GM12801 (cell line): ENCODE data around the gene RPP40.

ENCODE experiments used
- TF ChIP-seq, protein P1 (sequence below): IDR thresholded peaks from one replicate; pipeline ENCODE4 v1.5.1; 2011; ENCODE audit warnings: control low read depth; ENCODE audit not compliant: insufficient read length; ENCODE audit errors: extremely low read depth

The RPP40 gene

DNA sequence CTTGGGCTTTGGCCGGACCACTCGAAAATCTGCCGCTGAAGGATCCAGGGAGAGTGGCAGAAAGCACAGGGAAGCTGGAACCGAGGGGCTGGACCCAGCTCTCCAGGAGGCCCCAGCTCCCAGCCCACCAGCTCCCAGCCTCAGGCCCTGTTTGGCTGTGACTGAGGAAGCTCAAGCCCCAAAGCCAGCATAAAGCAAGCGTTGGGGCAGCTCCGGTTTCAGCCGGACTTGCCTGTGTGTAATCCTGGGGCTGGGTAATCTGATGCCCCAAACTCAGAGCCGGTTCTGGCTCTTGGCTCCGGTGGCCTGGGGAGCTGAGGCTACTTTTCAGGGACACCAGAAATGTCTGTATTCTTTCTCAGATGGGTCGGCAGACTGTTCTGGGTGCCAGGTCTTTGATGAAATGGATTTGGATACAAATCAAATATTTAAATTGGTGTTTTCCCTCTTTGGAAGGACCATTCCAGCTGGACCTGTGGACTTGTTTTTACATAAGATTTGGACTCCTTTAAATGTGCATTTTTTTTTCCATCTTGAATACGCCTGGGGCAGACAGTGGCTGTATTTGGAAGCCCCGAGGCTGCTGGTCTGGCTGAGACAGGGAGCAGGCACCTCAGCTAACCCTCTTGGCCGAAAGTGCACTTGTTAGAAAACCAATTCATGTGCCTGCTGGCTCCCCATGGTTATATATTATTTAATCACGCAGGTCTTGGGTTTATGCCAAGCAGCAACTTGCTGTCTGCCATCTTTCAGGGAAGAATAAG, 29.7 kb downstream of the RPP40 start:
- TF ChIP-seq, protein P1, sequence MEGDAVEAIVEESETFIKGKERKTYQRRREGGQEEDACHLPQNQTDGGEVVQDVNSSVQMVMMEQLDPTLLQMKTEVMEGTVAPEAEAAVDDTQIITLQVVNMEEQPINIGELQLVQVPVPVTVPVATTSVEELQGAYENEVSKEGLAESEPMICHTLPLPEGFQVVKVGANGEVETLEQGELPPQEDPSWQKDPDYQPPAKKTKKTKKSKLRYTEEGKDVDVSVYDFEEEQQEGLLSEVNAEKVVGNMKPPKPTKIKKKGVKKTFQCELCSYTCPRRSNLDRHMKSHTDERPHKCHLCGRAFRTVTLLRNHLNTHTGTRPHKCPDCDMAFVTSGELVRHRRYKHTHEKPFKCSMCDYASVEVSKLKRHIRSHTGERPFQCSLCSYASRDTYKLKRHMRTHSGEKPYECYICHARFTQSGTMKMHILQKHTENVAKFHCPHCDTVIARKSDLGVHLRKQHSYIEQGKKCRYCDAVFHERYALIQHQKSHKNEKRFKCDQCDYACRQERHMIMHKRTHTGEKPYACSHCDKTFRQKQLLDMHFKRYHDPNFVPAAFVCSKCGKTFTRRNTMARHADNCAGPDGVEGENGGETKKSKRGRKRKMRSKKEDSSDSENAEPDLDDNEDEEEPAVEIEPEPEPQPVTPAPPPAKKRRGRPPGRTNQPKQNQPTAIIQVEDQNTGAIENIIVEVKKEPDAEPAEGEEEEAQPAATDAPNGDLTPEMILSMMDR, result no peak

DNA sequence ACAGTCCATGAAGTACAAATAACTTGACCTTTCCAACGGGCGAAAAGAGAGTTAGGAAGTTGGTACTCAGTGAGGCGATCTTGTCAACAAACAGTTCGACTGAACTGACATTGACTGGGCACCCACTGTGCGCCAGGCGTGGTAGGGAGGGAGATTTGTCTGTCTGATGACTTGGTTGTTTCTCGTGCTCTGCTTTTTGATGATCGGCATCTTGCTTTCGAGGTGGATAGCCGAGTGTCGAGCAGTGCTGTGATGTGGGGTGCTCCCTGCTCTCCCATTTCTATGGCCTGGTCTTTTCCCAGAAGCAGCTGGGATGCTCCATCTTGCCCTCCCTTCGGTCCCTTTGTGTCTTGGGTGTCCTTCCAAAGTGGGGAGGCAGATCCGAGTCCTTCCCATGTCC, 30.4 kb downstream of the RPP40 start:
- TF ChIP-seq, protein P1, result no peak

DNA sequence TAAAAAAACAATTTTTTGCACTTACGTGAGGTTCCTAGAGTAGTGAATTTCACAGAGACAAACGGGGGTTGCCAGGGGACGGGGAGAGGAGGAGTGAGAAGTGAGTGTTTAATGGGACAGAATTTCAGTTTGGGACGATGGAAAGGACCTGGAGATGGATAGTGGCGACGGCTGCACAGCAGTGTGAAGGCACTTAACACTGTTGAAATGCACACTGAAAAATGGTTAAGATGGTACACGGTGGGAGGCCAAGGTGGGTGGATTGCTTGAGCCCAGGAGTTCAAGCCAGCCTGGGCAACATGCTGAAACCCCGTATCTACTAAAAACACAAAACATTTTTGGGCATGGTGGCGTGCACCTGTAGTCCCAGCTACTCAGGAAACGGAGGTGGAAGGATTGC, 31.4 kb downstream of the RPP40 start:
- TF ChIP-seq, protein P1, result no peak

DNA sequence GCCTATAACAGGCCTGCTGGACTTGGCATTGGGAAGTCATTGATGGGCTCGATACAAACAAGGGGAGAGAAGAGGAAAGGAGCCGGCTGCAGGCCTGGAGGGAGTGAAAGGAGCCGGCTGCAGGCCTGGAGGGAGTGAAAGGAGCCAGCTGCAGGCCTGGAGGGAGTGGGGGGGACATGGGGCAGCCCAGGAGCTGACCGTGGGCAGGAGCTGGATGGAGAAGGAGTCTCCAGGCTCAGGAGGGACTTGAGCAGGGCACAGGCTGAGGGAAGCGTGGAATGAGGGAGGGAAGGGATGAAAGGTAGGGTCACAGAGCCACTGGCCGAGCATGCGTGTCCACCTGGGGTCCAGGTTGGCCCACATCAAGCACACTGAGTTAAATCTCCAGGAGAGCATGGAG, 32.0 kb downstream of the RPP40 start:
- TF ChIP-seq, protein P1, result no peak

DNA sequence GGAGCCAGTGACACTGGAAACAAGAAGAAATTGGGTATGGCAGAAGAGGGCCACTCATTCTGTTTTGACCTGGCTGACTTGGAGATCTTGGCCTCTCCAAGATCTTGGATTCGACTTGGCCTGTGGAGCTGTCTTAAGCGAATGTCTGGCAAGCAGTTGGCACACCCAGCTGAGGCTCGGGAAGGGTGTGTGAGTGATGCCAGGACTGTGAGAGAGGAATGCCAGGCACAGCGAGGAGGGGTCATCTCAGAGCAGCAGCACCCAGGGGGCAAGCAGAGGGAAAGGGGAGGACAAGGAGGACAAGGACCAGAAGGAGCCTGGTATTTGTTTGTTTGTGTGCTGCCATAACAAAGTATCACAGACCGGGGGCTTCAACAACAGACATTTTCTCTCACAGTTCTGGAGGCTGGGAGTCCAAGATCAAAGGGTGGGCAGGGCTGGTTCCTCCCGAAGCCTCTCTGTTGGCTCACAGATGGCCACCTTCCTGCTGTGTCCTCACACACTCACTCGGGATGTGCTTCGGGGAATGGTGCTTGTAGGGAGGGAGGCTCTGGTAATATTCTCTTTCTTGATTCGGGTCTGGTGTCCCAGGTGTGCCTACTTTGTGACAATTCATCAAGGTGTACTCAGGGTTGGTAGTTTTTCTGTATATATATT, 33.0 kb downstream of the RPP40 start:
- TF ChIP-seq, protein P1, result no peak

DNA sequence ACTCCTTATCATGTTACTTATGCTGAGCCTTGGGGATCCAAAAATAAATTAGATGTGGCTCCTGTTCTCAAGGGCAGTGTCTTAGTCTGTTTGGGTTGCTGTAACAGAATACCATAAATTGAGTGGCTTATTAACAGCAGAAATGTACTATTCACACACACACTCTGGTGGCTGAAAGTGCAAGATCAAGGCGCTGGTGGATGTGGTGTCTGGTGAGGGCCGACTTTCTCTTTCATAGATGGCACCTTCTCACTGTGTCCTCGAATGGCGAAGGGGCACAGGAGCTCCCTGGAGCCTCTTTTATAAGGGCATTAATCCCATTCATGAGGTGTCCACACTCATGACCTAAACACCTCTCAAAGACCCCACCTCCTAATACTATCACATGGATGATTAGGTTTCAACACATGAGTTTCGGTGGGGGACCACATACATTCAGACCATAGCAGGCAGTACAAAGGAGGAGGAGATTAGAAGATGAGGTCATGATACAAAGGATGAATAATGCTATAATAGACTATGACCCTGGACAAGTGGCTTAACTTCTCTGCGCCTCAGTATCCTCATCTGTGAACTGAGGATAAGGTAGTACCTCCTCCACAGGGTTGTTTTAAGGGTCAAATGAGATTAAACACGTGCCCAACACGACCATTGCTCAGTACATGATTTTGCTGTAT, 34.1 kb downstream of the RPP40 start:
- TF ChIP-seq, protein P1, result no peak

DNA sequence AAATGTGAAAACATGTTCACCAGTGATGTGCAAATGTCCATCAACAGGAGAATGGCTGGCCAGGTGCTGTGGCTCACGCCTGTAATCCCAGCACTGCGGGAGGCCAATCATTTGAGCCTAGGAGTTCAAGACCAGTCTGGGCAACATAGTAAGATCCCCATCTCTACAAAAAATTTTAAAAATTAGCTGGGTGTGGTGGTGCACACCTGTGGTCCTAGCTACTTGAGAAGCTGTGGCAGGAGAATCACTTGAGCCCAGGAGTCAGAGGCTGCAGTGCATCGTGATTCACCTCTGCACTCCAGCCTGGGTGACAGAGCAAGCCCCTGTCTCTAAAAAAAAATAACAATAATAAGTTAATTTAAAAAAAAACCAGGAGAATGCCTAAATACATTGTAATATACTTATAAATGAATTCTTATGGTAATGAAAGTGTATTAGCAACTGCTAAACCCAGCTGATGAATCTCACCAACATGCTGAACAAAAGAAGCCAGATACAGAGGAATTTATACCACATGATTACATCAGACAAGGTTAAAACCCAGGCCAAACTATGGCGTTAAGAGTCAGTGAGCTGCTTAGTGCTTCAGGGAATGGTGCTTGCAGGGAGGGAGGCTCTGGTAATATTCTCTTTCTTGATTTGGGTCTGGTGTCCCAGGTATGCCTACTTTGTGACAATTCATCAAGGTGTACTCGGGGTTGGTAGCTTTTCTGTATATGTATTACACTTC, 36.4 kb downstream of the RPP40 start:
- TF ChIP-seq, protein P1, result no peak
